ENCODE results near the gene INTS11. TPM values are rescaled to one million over a fixed set of nuclear protein-coding genes. Genes with fewer than 3 reads are reported as not detected.

INTS11 gene
- total RNA-seq, 1 donor from 2014 or later, result 106 TPM

GRCh38 chr1:1346501-1346890 is 22.0 kb upstream of the INTS11 start:
- DNase-seq (ENCODE audit: extremely low spot score, unreplicated experiment), result no peak
- H3K27ac Mint-ChIP-seq (ENCODE audit: unreplicated experiment), result peak overlapping the region; percentile 38
- H3K36me3 Mint-ChIP-seq (ENCODE audit: unreplicated experiment), result no peaks in the 10 kb centered on the region

GRCh38 chr1:1345860-1346500 is 21.5 kb upstream of the INTS11 start:
- DNase-seq (ENCODE audit: extremely low spot score, unreplicated experiment), result no peak
- Mint-ChIP-seq H3K4me3 (ENCODE audit: unreplicated experiment) (no peak overlapping the region), H3K4me1 (ENCODE audit: unreplicated experiment) (peaks cover 24% of the 10 kb centered on the region), H3K9me3 (ENCODE audit: unreplicated experiment) (no peaks in the 10 kb centered on the region), H3K36me3 (ENCODE audit: unreplicated experiment) (peaks cover 4% of the 10 kb centered on the region), H3K27ac (ENCODE audit: unreplicated experiment) (no peak overlapping the region), H3K27me3 (ENCODE audit: unreplicated experiment) (no peaks in the 10 kb centered on the region)
- no peak for TF ChIP-seq CTCF (IDR thresholded peaks at IDR 0.05)

More at GRCh38 chr1:1346501-1346890, 22.0 kb upstream of the INTS11 start:
- H3K9me3 Mint-ChIP-seq (ENCODE audit: unreplicated experiment), result no peaks in the 10 kb centered on the region
- peaks cover 27% of the 10 kb centered on the region for H3K4me1 Mint-ChIP-seq (ENCODE audit: unreplicated experiment)
- TF ChIP-seq CTCF (IDR thresholded peaks at IDR 0.05), result no peak
- no peaks in the 10 kb centered on the region for H3K27me3 Mint-ChIP-seq (ENCODE audit: unreplicated experiment)
- peak overlapping the region; percentile 80 for H3K4me3 Mint-ChIP-seq (ENCODE audit: unreplicated experiment)

GRCh38 chr1:1345384-1345783 is 20.9 kb upstream of the INTS11 start:
- Mint-ChIP-seq H3K36me3 (ENCODE audit: unreplicated experiment) (peaks cover 6% of the 10 kb centered on the region), H3K9me3 (ENCODE audit: unreplicated experiment) (no peaks in the 10 kb centered on the region), H3K27ac (ENCODE audit: unreplicated experiment) (no peak overlapping the region), H3K4me1 (ENCODE audit: unreplicated experiment) (peaks cover 24% of the 10 kb centered on the region), H3K27me3 (ENCODE audit: unreplicated experiment) (no peaks in the 10 kb centered on the region), H3K4me3 (ENCODE audit: unreplicated experiment) (no peak overlapping the region)
- no peak for DNase-seq (ENCODE audit: extremely low spot score, unreplicated experiment)
- no peak for TF ChIP-seq CTCF (IDR thresholded peaks at IDR 0.05)

GRCh38 chr1:1344655-1345361 is 20.3 kb upstream of the INTS11 start:
- no peaks in the 10 kb centered on the region for H3K9me3 Mint-ChIP-seq (ENCODE audit: unreplicated experiment)
- DNase-seq (ENCODE audit: extremely low spot score, unreplicated experiment), result no peak
- no peaks in the 10 kb centered on the region for H3K27me3 Mint-ChIP-seq (ENCODE audit: unreplicated experiment)
- H3K4me1 Mint-ChIP-seq (ENCODE audit: unreplicated experiment), result peaks cover 24% of the 10 kb centered on the region
- peak; percentile 50 for TF ChIP-seq CTCF (IDR thresholded peaks at IDR 0.05)
- H3K27ac Mint-ChIP-seq (ENCODE audit: unreplicated experiment), result no peak overlapping the region
- H3K36me3 Mint-ChIP-seq (ENCODE audit: unreplicated experiment), result peaks cover 8% of the 10 kb centered on the region
- no peak overlapping the region for H3K4me3 Mint-ChIP-seq (ENCODE audit: unreplicated experiment)

- Mint-ChIP-seq H3K4me3 (ENCODE audit: unreplicated experiment) (no peak overlapping the region), H3K27me3 (ENCODE audit: unreplicated experiment) (no peaks in the 10 kb centered on the region)
These were observed 19.5 kb upstream of the INTS11 start for GRCh38 chr1:1343811-1344421.

More at GRCh38 chr1:1343811-1344421, 19.5 kb upstream of the INTS11 start:
- DNase-seq (ENCODE audit: extremely low spot score, unreplicated experiment), result no peak
- H3K36me3 Mint-ChIP-seq (ENCODE audit: unreplicated experiment), result peaks cover 8% of the 10 kb centered on the region
- no peak overlapping the region for H3K27ac Mint-ChIP-seq (ENCODE audit: unreplicated experiment)
- H3K4me1 Mint-ChIP-seq (ENCODE audit: unreplicated experiment), result peaks cover 24% of the 10 kb centered on the region
- H3K9me3 Mint-ChIP-seq (ENCODE audit: unreplicated experiment), result no peaks in the 10 kb centered on the region
- TF ChIP-seq CTCF (IDR thresholded peaks at IDR 0.05), result no peak
